ENCODE results near the gene NRTN. TPM values are rescaled to one million over a fixed set of nuclear protein-coding genes. Genes with fewer than 3 reads are reported as not detected.
A peak's percentile ranks its signal among the peaks of the same experiment; 100 is the strongest.

The NRTN gene, protein sequence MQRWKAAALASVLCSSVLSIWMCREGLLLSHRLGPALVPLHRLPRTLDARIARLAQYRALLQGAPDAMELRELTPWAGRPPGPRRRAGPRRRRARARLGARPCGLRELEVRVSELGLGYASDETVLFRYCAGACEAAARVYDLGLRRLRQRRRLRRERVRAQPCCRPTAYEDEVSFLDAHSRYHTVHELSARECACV
- 1.9 and 3.5 TPM in 2 replicates for total RNA-seq (2021)
- percentile 23 among the genes with signal in this experiment for Bru-seq, nascent RNA
- percentile 26 among the genes with signal in this experiment for BruChase-seq, experiment 1, labeled RNA remaining after a 2-hour chase
- percentile 37 among the genes with signal in this experiment for BruChase-seq, experiment 2, labeled RNA remaining after a 6-hour chase
- long read RNA-seq, partial matches to known transcripts, result 1 of 14 reads
- long read RNA-seq, other reads (novel, unspliced or antisense), result 11 of 14 reads

DNA sequence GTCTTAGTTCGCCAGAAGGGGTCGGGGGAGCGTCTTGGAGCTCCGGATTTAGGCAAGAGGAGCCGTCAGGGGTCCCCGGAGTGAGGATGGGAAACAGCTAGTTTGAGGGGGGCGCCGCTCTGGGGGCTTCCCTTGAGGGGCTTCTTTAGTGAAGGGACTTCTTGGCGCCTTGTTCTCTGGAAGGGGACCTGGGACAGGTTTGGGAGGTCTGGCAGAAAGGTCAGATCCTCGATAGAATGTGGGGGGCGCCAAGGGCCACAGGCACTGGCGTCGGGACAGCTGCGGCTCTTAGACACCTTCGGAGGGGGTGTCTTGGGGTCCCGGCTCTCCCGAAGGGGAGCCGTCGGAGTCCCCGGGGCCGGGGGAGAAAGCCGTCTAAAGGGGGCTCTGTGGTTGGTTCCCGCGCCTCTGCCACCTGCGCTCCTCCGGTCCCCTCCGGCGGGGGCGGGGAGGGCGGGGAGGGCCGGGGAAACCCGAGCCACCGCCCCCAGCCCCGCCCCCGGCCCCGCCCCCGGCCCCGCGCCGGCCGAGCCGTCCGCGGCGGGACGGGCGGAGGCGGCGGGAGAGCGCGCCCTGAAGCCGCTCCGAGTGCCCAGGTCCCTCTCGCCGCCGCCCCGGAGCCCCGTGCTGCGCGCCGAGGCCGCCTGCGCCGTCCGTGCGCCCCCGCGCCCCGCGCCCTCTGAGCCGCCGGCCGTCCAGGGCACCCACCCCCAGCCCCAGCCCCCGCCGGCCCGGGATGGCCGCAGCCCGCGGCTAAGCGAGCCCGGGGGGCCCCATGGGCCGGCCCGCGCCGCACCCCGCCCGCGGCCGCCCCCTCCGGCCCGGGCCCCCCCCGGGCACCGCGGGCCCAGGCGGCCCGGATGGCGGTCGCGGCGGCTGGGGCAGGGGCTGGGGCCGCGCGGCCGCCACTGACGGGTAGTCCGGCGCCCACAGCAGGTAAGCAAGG, at the start of gene NRTN:
TSS of gene NRTN (plus strand) at position 552 of the 946 bp plus-strand sequence. CDS start 19,099 bp downstream, outside the sequence.
- Histone ChIP-seq H3K4me3 (peak within 1 kb of the TSS; percentile 37; the same call in 1 of the 2 replicates), H3K9me2 (ENCODE audit: insufficient read depth) (no peaks in the 10 kb centered on the region), H3F3A (ENCODE audit: insufficient read depth, low read depth) (no peaks in the 10 kb centered on the region; the same call in 1 of the 2 replicates), H3K27ac (no peak within 1 kb of the TSS), H3K27me3 (ENCODE audit: insufficient read depth, low read depth) (0 out of 2 replicates have a peak, but pooled peaks cover 8% of the 10 kb centered on the region), H2AFZ (no peak within 1 kb of the TSS), H3K36me3 (ENCODE audit: low read depth) (no peaks in the 10 kb centered on the region), H3K79me2 (ENCODE audit: low read depth) (no peaks in the 10 kb centered on the region), H3K9me3 (ENCODE audit: insufficient read depth, low read depth) (no peaks in the 10 kb centered on the region), H3K4me1 (replicated peaks; ENCODE audit: insufficient read depth) (no peaks in the 10 kb centered on the region), H4K20me1 (ENCODE audit: insufficient read depth) (no peaks in the 10 kb centered on the region), H3K4me2 (peak within 1 kb of the TSS; percentile 78)
- CTCF ChIA-PET, result interaction anchor here (0.6 to 1.5 kb wide), 8 partner anchors 14 to 554 kb away, joined by 3 to 13 read pairs (median 5); partner anchors contain the start of genes DUS3L and NDUFA11
- TF ChIP-seq, protein P1, sequence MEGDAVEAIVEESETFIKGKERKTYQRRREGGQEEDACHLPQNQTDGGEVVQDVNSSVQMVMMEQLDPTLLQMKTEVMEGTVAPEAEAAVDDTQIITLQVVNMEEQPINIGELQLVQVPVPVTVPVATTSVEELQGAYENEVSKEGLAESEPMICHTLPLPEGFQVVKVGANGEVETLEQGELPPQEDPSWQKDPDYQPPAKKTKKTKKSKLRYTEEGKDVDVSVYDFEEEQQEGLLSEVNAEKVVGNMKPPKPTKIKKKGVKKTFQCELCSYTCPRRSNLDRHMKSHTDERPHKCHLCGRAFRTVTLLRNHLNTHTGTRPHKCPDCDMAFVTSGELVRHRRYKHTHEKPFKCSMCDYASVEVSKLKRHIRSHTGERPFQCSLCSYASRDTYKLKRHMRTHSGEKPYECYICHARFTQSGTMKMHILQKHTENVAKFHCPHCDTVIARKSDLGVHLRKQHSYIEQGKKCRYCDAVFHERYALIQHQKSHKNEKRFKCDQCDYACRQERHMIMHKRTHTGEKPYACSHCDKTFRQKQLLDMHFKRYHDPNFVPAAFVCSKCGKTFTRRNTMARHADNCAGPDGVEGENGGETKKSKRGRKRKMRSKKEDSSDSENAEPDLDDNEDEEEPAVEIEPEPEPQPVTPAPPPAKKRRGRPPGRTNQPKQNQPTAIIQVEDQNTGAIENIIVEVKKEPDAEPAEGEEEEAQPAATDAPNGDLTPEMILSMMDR (conservative IDR thresholded peaks at IDR 0.05), result no peak
- TF ChIP-seq EZH2 (IDR thresholded peaks at IDR 0.05; ENCODE audit: low read depth), result no peak
- DNase-seq, result peak in 1 of 2 experiments; percentile 33
- intact Hi-C loops (cut with micrococcal nuclease; ENCODE audit: unreplicated experiment), result loop anchor here (1.0 to 10.0 kb wide), 3 partner anchors 88 to 220 kb away; no protein-coding TSS in a partner anchor
- POLR2A ChIA-PET (ENCODE audit: unreplicated experiment), result interaction anchor here (0.6 kb wide), 1 partner anchor 1590 kb away, joined by 3 read pairs; no protein-coding TSS in a partner anchor
- no TSS peak for BruUV-seq (replicated peaks)

DNA sequence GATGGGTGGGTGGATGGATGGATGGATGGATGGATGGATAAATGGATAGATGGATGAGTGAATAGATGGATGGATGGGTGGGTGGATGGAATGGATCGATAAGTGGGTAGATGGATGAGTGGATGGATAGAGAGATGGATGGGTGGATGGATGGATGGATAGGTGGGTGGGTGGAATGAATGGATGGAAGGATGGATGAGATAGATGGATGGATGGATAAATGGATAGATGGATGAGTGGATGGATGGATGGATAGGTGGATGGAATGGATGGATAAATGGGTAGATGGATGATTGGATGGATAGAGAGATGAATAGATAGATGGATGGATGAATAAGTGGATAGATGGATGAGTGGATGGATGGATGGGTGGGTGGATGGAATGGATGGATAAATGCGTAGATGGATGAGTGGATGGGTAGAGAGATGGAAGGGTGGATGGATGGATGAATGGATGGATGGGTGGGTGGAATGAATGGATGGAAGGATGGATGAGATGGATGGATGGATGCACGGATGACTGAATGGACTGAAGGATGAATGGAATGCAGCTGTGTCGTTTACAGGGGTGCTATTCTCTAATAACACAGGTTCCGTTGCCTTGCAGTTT, 42.2 kb upstream of the NRTN start:
- H3K9me3 ChIP-seq (ENCODE audit: insufficient read depth, low read depth), result no peaks in the 10 kb centered on the region

More for the DNA sequence above, 42.2 kb upstream of the NRTN start:
- Histone ChIP-seq H3K79me2 (ENCODE audit: low read depth) (no peaks in the 10 kb centered on the region), H2AFZ (no peak overlapping the region), H3K4me3 (no peak overlapping the region), H3K9me2 (ENCODE audit: insufficient read depth) (no peaks in the 10 kb centered on the region), H3K27ac (no peak overlapping the region), H3F3A (ENCODE audit: insufficient read depth, low read depth) (no peaks in the 10 kb centered on the region), H3K4me2 (no peak overlapping the region), H3K27me3 (ENCODE audit: insufficient read depth, low read depth) (no peaks in the 10 kb centered on the region), H4K20me1 (ENCODE audit: insufficient read depth) (no peaks in the 10 kb centered on the region), H3K36me3 (ENCODE audit: low read depth) (no peaks in the 10 kb centered on the region), H3K4me1 (replicated peaks; ENCODE audit: insufficient read depth) (no peaks in the 10 kb centered on the region)
- BruUV-seq (replicated peaks), result no TSS peak
- DNase-seq, result no peak
- ChIA-PET POLR2A (ENCODE audit: unreplicated experiment) (no interaction called here), CTCF (no interaction called here)
- TF ChIP-seq, protein P1 (conservative IDR thresholded peaks at IDR 0.05), result no peak
- no peak for TF ChIP-seq EZH2 (IDR thresholded peaks at IDR 0.05; ENCODE audit: low read depth)
- intact Hi-C loops (cut with micrococcal nuclease; ENCODE audit: unreplicated experiment), result no loop called here
